Prostate gland (tissue), 1 donor: Measurements from ENCODE around the gene CLHC1.

Source experiments
- POLR2A ChIP-seq: fragments of 450-650 bp; IDR thresholded peaks from one replicate; pipeline ENCODE4 v1.6.1; 2016; ENCODE audit warnings: antibody characterized with exemption, mild to moderate bottlenecking
- POLR2AphosphoS5 ChIP-seq: sonication (generic); formaldehyde crosslinking; IDR thresholded peaks from one replicate; pipeline ENCODE4 v1.6.1; 2017; ENCODE audit warnings: antibody characterized with exemption

- no peak for TF ChIP-seq POLR2AphosphoS5
- TF ChIP-seq POLR2A, result no peak
Measured at GRCh38 chr2:55269645-55269990, 37.5 kb upstream of the CLHC1 start.
